Measurements from ENCODE around the gene NCBP2. TPM values are rescaled to one million over a fixed set of nuclear protein-coding genes. Genes with fewer than 3 reads are reported as not detected.

The NCBP2 gene
- total and polyA plus RNA-seq, 2 donors (not counting 3 experiments of a cell fraction or from before 2014, with no cell fraction given): 31.2 to 76.1 TPM

DNA sequence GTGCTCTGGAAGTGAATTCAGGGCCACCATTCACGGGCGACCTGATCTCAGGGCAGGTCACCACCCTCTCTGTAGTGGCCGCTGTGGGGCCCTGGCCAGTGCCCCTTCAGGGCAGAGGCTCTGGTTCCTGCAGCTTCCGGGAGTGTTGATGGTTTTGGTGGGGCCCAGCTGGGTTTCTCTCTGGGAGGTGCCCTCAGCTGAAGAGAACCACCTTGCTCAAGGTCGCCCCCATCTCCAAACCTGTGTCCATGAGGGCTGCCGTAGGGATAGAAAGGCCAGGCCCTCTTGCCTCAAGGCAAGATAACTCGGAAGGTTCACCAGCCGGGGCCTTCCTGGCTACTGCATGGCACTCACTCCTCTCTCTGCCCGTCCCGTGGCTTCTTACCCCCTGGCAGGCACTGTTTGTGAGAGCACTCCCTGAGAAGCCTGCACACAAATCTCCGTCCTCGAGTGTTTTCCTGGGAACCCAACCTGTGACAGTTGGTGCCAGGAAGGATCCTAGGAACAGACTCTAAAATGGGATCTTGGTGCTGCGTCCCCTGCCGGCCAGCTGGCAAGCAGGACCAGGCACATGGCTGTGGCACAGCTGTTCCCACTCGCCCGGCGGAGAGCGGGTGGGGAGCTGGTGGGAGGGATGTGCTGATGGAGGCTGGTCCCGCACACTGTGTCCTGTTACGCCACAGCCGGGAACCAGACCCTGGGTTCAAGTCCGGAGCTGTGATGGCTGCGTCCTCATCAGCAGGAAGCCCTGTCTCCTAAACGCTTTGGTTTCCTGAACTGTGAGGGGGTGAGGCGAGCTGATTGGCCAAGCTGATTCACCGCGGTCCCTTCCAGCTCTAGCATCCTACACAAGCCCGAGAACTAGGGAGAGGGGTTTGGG is 49.5 kb upstream of the NCBP2 start:
- Histone ChIP-seq H3K4me3 (replicated peaks in 1 of 3; ENCODE audit: insufficient read depth in 1 of 3, low read depth in 1 of 3, low read length in 3 of 3) (no peak overlapping the region), H3K9me3 (replicated peaks; ENCODE audit: control insufficient read depth, insufficient read depth, low read length) (no peaks in the 10 kb centered on the region), H2AFZ (ENCODE audit: low read depth, low read length) (no peak overlapping the region), H3K4me1 (ENCODE audit: control insufficient read depth, extremely low read depth, insufficient read depth, low read length) (no peaks in the 10 kb centered on the region), H4K20me1 (replicated peaks; ENCODE audit: control insufficient read depth, extremely low read depth, insufficient read depth, low read length) (no peaks in the 10 kb centered on the region), H3K36me3 (ENCODE audit: control insufficient read depth in 2 of 2, extremely low read depth in 1 of 2, insufficient read depth in 2 of 2, low read length in 2 of 2) (no peaks in the 10 kb centered on the region), H3K9ac (replicated peaks; ENCODE audit: extremely low read depth, insufficient read depth, low read length) (no peak overlapping the region), H3K27me3 (ENCODE audit: control insufficient read depth in 2 of 2, insufficient read depth in 2 of 2, low read length in 2 of 2) (peaks cover 2 to 4% of the 10 kb centered on the region in 2 experiments), H3K4me2 (ENCODE audit: insufficient read depth, low read length) (no peak overlapping the region), H3K27ac (ENCODE audit: insufficient read depth, low read depth, low read length) (no peak overlapping the region), H3K79me2 (ENCODE audit: control insufficient read depth, insufficient read depth, low read length) (no peaks in the 10 kb centered on the region), H3K9me1 (replicated peaks; ENCODE audit: control insufficient read depth, extremely low read depth, insufficient read depth, low read length) (no peaks in the 10 kb centered on the region)
- ChIA-PET CTCF (no interaction called here), POLR2A (no interaction called here)
- no peak for FAIRE-seq
- no peak for TF ChIP-seq MYC (IDR thresholded peaks at IDR 0.05; ENCODE audit: low read depth, low read length)
- TF ChIP-seq, protein P1, sequence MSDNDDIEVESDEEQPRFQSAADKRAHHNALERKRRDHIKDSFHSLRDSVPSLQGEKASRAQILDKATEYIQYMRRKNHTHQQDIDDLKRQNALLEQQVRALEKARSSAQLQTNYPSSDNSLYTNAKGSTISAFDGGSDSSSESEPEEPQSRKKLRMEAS (IDR thresholded peaks at IDR 0.05; ENCODE audit: insufficient read depth, insufficient read length): no peak
- TF ChIP-seq POLR2AphosphoS5 (IDR thresholded peaks at IDR 0.05; ENCODE audit: insufficient read depth, low read depth, low read length): no peak
- TF ChIP-seq, protein P2, sequence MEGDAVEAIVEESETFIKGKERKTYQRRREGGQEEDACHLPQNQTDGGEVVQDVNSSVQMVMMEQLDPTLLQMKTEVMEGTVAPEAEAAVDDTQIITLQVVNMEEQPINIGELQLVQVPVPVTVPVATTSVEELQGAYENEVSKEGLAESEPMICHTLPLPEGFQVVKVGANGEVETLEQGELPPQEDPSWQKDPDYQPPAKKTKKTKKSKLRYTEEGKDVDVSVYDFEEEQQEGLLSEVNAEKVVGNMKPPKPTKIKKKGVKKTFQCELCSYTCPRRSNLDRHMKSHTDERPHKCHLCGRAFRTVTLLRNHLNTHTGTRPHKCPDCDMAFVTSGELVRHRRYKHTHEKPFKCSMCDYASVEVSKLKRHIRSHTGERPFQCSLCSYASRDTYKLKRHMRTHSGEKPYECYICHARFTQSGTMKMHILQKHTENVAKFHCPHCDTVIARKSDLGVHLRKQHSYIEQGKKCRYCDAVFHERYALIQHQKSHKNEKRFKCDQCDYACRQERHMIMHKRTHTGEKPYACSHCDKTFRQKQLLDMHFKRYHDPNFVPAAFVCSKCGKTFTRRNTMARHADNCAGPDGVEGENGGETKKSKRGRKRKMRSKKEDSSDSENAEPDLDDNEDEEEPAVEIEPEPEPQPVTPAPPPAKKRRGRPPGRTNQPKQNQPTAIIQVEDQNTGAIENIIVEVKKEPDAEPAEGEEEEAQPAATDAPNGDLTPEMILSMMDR (IDR thresholded peaks at IDR 0.05; ENCODE audit: extremely low read depth in 1 of 2, insufficient read depth in 1 of 2, low read depth in 1 of 2, low read length in 2 of 2): no peak
- TF ChIP-seq EZH2 (IDR thresholded peaks at IDR 0.05; ENCODE audit: borderline replicate concordance, low read depth, low read length, severe bottlenecking): no peak
- TF ChIP-seq GATA2 (IDR thresholded peaks at IDR 0.05; ENCODE audit: insufficient read depth, insufficient read length, low read depth, low read length): no peak
- no peak for TF ChIP-seq JUN (IDR thresholded peaks at IDR 0.05; ENCODE audit: borderline replicate concordance, insufficient read depth, insufficient read length, low read depth)
- TF ChIP-seq FOS (IDR thresholded peaks at IDR 0.05; ENCODE audit: borderline replicate concordance, insufficient read depth, low read length): no peak
- TF ChIP-seq POLR2A (IDR thresholded peaks at IDR 0.05; ENCODE audit: low read depth, low read length): no peak
- intact Hi-C loops (cut with micrococcal nuclease) (no loop called here), dilution Hi-C loops (cut with MboI; ENCODE audit: extremely low pct_ligation_motif_present, low sequenced_read_pairs) (no loop called here)
- DNase-seq (ENCODE audit: low read depth, low spot score): no peak
- BruUV-seq (replicated peaks): no TSS peak

Measured in endothelial cell of umbilical vein (primary cell).